SU-DHL-6 (cell line): Measurements from ENCODE around the gene ADSS2.

ENCODE experiments used
- CTCF ChIP-seq: fragments of 200-600 bp; sonication (generic); IDR thresholded peaks from one replicate; pipeline ENCODE4 v1.5.1; 2017; ENCODE audit warnings: antibody characterized with exemption, mild to moderate bottlenecking, low read length, moderate library complexity; ENCODE audit not compliant: insufficient read depth, poor library complexity, severe bottlenecking
- EZH2phosphoT487 ChIP-seq: fragments of 200-600 bp; sonication (generic), shearing (Covaris generic); conservative IDR thresholded peaks from 2 replicates; pipeline ENCODE4 v1.6.1; 2018; ENCODE audit warnings: mild to moderate bottlenecking, antibody characterized with exemption, low read length, moderate library complexity, mixed read lengths

GRCh38 chr1:244422174-244422573, 29.5 kb downstream of the ADSS2 start:
- TF ChIP-seq CTCF = no peak
- TF ChIP-seq EZH2phosphoT487 = no peak
